MCF 10A (cell line): Measurements from ENCODE around the gene TNFAIP8. TPM values are rescaled to one million over a fixed set of nuclear protein-coding genes. Genes with fewer than 3 reads are reported as not detected.

Experiments used
- BruUV-seq: library from RNA; stranded (reverse); fragments of 400-500 nt; replicated peaks from 2 replicates; lab custom pipeline; 2021; lab: Mats Ljungman, UMichigan
- CTCF ChIA-PET: fragments of 300-600 bp; sonication (Branson Sonifier 250); formaldehyde crosslinking; extraction: SDS; loops from one replicate; lab custom pipeline; 2021; ENCODE audit warnings: antibody characterized with exemption, inconsistent platforms; lab: Yijun Ruan, JAX
- POLR2A ChIA-PET: fragments of 300-600, 350-650 bp; sonication (Branson Sonifier 250); formaldehyde crosslinking; extraction: SDS; loops from one replicate; lab custom pipeline; 2020; ENCODE audit warnings: antibody characterized with exemption, inconsistent platforms; lab: Yijun Ruan, JAX
- DNase-seq: peaks from one replicate; pipeline ENCODE4 v3.0.0-alpha.2; 2018; ENCODE audit not compliant: unreplicated experiment
- H3K27ac Mint-ChIP-seq: one replicate; pipeline ENCODE4 v1.8.0; 2022; ENCODE audit warnings: mild to moderate bottlenecking, low read depth, mixed read lengths; ENCODE audit not compliant: unreplicated experiment
- H3K27me3 Mint-ChIP-seq: one replicate; pipeline ENCODE4 v1.8.0; 2022; ENCODE audit warnings: mixed read lengths; ENCODE audit not compliant: insufficient read depth, unreplicated experiment
- H3K36me3 Mint-ChIP-seq: one replicate; pipeline ENCODE4 v1.8.0; 2022; ENCODE audit warnings: mild to moderate bottlenecking, moderate library complexity, mixed read lengths; ENCODE audit not compliant: insufficient read depth, unreplicated experiment
- H3K4me1 Mint-ChIP-seq: one replicate; pipeline ENCODE4 v1.8.0; 2022; ENCODE audit warnings: mixed read lengths; ENCODE audit not compliant: insufficient read depth, unreplicated experiment
- H3K4me3 Mint-ChIP-seq: one replicate; pipeline ENCODE4 v1.8.0; 2022; ENCODE audit warnings: mild to moderate bottlenecking, moderate library complexity, mixed read lengths; ENCODE audit not compliant: unreplicated experiment
- H3K9me3 Mint-ChIP-seq: one replicate; pipeline ENCODE4 v1.8.0; 2022; ENCODE audit warnings: mixed read lengths; ENCODE audit not compliant: unreplicated experiment
- CTCF ChIP-seq: fragments of 200-600 bp; IDR thresholded peaks from one replicate; pipeline ENCODE4 v1.8.0; 2022; ENCODE audit warnings: antibody characterized with exemption, mild to moderate bottlenecking; ENCODE audit not compliant: unreplicated experiment
- intact Hi-C: fragments of 100-400 bp; cut with micrococcal nuclease; formaldehyde crosslinking; loops from 2 replicates; pipeline ENCODE4 v1.14.1; 2022
- total RNA-seq: library from RNA; stranded (reverse); gene quantifications from 2 replicates; pipeline ENCODE4 v1.2.3, GENCODE V29; 2022

TNFAIP8 gene
- total RNA-seq, 1 experiment from 2014 or later, result 16.2 TPM

DNA sequence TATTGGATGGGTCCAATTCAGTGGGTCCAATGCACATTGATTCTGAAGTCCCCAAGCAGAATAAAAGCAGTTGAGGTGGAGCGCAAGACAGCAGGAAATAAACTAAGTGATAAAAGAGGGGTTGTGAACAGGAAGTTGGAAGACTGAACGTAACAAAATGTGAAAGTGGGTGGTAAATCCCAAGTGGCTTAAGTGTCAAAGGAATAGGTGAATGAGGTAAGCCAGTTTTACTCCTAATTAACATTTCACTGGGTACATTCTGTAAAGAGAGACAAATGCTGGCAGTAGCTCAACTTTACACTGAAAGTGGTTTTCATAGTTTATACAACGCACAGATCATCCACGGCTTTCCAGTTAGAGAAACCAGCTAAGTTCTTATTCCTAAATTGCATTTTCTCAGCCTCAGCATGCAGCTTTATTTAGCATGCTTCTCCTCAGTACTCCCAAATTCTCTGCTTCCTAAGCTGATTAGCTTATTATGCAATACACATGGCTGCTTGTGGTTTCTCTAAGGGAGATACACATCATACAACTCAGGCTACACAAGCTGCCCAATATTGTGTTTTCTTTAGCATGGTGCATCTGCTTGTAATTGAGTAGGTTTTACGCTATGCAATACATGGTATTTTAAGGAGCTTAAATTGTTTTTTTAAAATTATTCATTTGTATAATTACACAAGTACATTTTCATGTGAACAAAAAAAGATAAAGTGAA, 62.2 kb downstream of the TNFAIP8 start:
- TSS peak; percentile 98 for BruUV-seq
- no peak for TF ChIP-seq CTCF
- peak; percentile 73 for DNase-seq
- H3K4me1 Mint-ChIP-seq, result peaks cover 32% of the 10 kb centered on the region
- ChIA-PET CTCF (interaction anchor here (0.5 to 1.9 kb wide), 12 partner anchors 11 to 1873 kb away, joined by 3 to 8 read pairs (median 4); partner anchors contain the start of gene DTWD2), POLR2A (interaction anchor here (0.6 to 3.5 kb wide), 14 partner anchors 18 to 429 kb away, joined by 3 to 24 read pairs (median 4); partner anchors contain the start of genes DMXL1, HSD17B4 and TNFAIP8)
- H3K4me3 Mint-ChIP-seq, result no peak overlapping the region
- H3K36me3 Mint-ChIP-seq, result no peaks in the 10 kb centered on the region
- intact Hi-C loops, result no loop called here
- H3K27me3 Mint-ChIP-seq, result no peaks in the 10 kb centered on the region
- H3K9me3 Mint-ChIP-seq, result no peaks in the 10 kb centered on the region
- H3K27ac Mint-ChIP-seq, result no peak overlapping the region

GRCh38 chr5:119418606-119419100, 62.8 kb downstream of the TNFAIP8 start:
- intact Hi-C loops, result no loop called here
- ChIA-PET POLR2A (interaction anchor here (0.6 to 3.5 kb wide), 14 partner anchors 18 to 430 kb away, joined by 3 to 24 read pairs (median 4); partner anchors contain the start of genes DMXL1, HSD17B4 and TNFAIP8), CTCF (interaction anchor here (0.5 to 1.9 kb wide), 9 partner anchors 11 to 399 kb away, joined by 3 to 6 read pairs (median 4); no protein-coding TSS in a partner anchor)
- Mint-ChIP-seq H3K9me3 (no peaks in the 10 kb centered on the region), H3K36me3 (no peaks in the 10 kb centered on the region), H3K27me3 (no peaks in the 10 kb centered on the region), H3K4me1 (peaks cover 32% of the 10 kb centered on the region), H3K4me3 (no peak overlapping the region), H3K27ac (no peak overlapping the region)
- no peak for TF ChIP-seq CTCF
- DNase-seq, result no peak
- no TSS peak for BruUV-seq

DNA sequence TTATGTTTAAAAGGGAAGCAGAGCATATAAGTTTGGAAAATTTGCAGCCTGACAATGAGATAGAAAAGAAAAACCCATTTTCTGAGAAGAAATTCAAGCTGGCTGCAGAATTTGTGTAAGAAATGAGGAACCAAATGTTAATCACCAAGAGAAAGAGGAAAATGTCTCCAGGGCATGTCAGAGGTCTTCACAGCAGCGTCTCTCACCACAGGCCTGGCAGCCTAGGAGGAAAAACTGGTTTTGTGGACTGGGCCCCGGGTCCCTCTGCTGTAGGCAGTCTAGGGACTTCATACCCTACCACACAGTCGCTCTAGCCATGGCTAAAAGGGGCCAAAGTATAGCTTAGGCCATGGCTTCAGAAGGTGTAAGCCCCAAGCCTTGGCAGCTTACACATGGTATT, 64.3 kb downstream of the TNFAIP8 start:
- Mint-ChIP-seq H3K27ac (no peak overlapping the region), H3K4me1 (peaks cover 32% of the 10 kb centered on the region), H3K9me3 (no peaks in the 10 kb centered on the region), H3K36me3 (no peaks in the 10 kb centered on the region), H3K4me3 (no peak overlapping the region), H3K27me3 (no peaks in the 10 kb centered on the region)
- CTCF ChIA-PET, result interaction anchor here (0.8 to 5.8 kb wide), 3 partner anchors 9 to 104 kb away, joined by 3 to 63 read pairs (median 3); no protein-coding TSS in a partner anchor
- intact Hi-C loops, result no loop called here
- DNase-seq, result no peak
- POLR2A ChIA-PET, result interaction anchor here (0.7 to 3.5 kb wide), 6 partner anchors 60 to 349 kb away, joined by 3 to 24 read pairs (median 4); partner anchors contain the start of genes DMXL1 and TNFAIP8
- BruUV-seq, result no TSS peak
- no peak for TF ChIP-seq CTCF

GRCh38 chr5:119426057-119426456, 70.2 kb downstream of the TNFAIP8 start:
- Mint-ChIP-seq H3K27me3 (no peaks in the 10 kb centered on the region), H3K9me3 (no peaks in the 10 kb centered on the region), H3K4me1 (peaks cover 7% of the 10 kb centered on the region), H3K36me3 (no peaks in the 10 kb centered on the region), H3K4me3 (no peak overlapping the region), H3K27ac (no peak overlapping the region)
- ChIA-PET POLR2A (no interaction called here), CTCF (interaction anchor here (0.7 kb wide), 1 partner anchor 9 kb away, joined by 3 read pairs; no protein-coding TSS in a partner anchor)
- intact Hi-C loops, result no loop called here
- TF ChIP-seq CTCF, result no peak
- no peak for DNase-seq
- no TSS peak for BruUV-seq
